Limb (tissue), 2 donors: Measurements from ENCODE around the gene IL9R.
"Not testable (repeated sequence)": the region's sequence is repeated elsewhere in the genome, so short reads cannot be mapped to it uniquely, and the experiment has no call there.

ENCODE experiments used
- DNase-seq, 2 donors: peaks; one replicate each; pipeline ENCODE4 v3.0.0-alpha.2; 2016; ENCODE audit errors: extremely low spot score in 2 of 2

The IL9R gene

GRCh38 chrX:155998116-155998515 lies 620 bp downstream of the IL9R start:
- no peak for DNase-seq

GRCh38 chrX:155998761-155999510 lies 1.4 kb downstream of the IL9R start:
- DNase-seq = no peak

- not testable (repeated sequence) for DNase-seq
Observed at GRCh38 chrX:155999751-156000150, 2.3 kb downstream of the IL9R start.

DNA sequence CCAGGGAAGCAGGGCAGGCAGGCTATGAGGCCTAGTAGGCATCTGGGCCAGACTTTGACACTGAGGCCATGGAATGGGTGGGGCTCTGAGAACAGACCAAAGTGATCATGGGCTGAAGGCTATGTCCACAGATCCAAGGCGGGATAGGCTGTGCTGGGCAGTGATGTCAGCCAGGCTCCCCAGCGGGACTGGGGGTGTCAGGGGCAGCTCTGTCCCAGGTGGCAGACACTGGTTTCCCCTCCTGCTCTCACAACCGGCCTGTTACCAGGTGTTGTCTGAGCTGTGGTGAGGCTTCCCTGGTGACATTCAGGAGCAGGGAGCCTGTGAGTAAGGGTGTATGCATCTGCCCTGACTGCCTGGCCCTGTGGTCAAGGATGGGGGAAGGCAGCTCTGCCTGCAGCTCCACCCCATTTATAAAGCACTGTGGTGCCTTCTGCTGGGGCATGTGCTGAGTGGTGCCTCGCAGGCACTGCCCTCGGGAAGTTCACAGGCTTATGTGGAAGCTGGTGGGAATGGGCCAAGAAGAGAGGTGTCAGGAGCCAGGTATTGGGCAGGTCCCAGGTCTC lies 2.9 kb downstream of the IL9R start:
- no peak for DNase-seq

GRCh38 chrX:156001001-156001666 lies 3.6 kb downstream of the IL9R start:
- DNase-seq = no peak

DNA sequence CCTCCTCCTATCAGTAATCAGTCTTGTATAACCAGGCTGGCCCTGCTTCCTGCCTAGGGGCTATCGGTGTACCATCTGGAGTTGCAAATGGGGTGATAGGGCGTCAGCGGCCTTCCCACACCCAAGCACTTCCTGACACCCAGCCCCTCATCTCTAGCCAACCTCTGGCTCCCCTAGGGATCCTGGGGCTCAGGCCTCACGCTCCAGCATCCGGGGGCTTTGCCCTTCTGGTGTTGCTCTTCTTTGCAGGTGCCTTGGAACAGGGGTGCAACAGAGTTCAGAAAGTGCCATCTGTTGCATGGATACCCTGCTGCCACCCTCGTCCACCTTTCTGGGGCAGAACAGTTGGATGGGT lies 4.1 kb downstream of the IL9R start:
- no peak for DNase-seq

DNA sequence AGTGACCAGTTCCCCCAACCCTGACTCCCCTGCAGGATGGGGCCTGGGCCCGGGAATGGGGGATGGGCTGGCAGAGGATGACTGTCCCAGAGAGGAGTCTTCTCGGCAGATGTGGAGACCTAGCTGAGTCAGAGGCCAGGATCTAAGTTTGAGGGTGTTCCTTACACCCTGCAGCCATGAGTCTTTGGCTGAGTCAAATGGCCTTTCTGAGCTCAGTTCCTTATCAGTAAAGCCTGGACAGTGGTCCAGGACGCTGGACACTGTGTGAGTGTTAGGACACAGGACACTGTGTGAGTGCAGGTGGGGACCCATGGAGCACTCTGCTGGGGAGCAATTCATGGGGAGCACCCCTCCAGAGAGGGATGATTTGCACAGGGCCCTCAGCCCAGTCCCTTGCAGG lies 5.0 kb downstream of the IL9R start:
- DNase-seq = no peak

GRCh38 chrX:156003486-156004185 lies 6.1 kb downstream of the IL9R start:
- no peak for DNase-seq

DNA sequence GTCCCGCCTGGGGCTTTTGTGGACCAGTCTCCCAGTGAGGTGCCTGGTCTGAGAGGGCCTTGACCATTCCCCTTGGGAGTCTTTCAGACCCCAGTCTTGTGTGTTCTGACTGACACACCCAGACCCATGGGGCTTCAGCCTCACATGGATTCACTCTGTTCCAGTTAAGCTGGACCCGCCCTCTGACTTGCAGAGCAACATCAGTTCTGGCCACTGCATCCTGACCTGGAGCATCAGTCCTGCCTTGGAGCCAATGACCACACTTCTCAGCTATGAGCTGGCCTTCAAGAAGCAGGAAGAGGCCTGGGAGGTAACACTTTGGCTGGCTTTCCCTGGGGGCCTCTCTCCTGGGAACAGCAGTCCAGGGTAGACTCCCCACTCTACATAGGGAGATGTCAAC lies 6.8 kb downstream of the IL9R start:
- DNase-seq = no peak

GRCh38 chrX:156004740-156005139 lies 7.2 kb downstream of the IL9R start:
- no peak for DNase-seq

DNA sequence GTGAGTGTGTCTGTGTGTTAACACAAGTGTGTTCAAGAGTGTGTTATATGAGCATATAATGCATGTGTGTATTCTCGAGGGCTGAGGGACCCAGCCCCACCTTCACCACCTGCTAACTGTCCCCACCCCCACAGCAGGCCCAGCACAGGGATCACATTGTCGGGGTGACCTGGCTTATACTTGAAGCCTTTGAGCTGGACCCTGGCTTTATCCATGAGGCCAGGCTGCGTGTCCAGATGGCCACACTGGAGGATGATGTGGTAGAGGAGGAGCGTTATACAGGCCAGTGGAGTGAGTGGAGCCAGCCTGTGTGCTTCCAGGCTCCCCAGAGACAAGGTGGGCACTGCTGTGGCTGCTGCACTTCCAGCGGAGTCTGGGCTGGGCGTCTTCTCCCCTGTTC lies 7.6 kb downstream of the IL9R start:
- DNase-seq = no peak

DNA sequence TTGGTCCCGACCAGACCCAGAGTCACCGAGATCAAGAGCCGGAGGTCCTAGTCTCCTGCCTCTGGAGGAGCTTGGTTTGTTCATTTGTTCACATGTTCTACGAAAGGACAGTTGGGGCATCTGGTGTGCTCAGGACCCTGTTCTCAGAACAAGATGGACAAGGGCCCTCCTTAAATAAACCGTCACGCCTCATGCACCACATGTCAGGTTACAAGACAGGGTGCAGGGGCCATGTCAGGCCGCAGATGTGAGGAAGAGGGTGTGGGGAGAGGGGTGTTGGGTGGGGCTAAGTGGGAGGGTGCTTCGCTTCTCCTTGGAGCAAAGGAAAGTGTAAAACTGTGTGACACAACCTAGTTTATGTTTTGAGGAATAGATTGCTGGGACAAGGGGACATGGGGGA lies 9.0 kb downstream of the IL9R start:
- not testable (repeated sequence) for DNase-seq

GRCh38 chrX:156008379-156008778 lies 10.9 kb downstream of the IL9R start:
- not testable (repeated sequence) for DNase-seq

DNA sequence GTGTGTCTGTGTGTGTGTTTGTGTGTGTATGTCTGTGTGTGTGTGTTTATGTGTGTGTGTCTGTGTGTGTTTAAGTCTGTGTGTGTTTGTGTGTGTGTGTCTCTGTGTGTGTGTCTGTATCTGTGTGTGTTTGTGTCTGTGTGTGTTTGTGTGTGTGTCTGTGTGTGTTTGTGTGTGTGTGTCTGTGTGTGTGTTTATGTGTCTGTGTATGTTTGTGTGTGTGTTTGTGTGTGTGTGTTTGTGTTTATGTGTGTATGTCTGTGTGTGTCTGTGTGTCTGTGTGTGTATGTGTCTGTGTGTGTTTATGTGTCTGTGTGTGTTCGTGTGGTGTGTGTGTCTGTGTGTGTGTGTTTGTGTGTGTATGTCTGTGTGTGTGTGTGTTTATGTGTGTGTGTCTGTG lies 11.4 kb downstream of the IL9R start:
- DNase-seq = no peak

- not testable (repeated sequence) for DNase-seq
Observed at GRCh38 chrX:156009691-156010090, 12.2 kb downstream of the IL9R start.

DNA sequence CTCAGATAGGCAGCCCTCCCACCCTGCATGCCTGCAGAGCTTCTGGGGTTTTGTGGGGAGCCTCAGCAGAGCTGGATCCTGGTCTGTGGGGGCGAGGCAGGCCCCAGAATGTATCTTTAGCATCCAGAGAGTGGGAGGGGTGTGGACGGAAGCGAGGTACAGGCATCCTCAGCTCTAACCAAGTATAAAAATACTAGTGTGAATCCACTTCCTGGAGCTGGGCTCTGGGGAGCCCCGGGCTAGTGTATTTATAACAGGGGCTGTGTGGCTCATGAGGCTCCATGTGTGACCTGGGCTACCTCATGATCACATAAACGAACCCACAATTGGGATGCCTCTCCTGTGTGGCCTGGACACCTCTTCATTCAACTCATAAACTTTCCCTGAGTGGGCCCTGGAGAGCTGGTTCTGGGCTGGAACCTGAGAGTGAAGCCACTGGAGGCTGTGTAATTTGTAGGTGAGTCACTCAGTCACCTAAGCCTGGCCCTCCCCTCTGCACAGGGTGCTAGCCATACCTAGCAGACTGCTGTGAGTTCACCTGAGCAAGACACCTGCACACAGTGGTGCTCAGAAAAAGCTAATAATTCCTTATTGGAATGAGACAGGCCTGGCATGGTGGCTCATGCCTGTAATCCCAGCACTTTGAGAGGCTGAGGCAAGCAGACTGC lies 15.9 kb downstream of the IL9R start:
- DNase-seq = not testable (repeated sequence)

GRCh38 chrX:156019846-156020245 lies 22.4 kb downstream of the IL9R start:
- peak in 1 of 2 donors; percentile 27 for DNase-seq

- not testable (repeated sequence) for DNase-seq
Observed at GRCh38 chrX:156023002-156023401, 25.5 kb downstream of the IL9R start.

DNA sequence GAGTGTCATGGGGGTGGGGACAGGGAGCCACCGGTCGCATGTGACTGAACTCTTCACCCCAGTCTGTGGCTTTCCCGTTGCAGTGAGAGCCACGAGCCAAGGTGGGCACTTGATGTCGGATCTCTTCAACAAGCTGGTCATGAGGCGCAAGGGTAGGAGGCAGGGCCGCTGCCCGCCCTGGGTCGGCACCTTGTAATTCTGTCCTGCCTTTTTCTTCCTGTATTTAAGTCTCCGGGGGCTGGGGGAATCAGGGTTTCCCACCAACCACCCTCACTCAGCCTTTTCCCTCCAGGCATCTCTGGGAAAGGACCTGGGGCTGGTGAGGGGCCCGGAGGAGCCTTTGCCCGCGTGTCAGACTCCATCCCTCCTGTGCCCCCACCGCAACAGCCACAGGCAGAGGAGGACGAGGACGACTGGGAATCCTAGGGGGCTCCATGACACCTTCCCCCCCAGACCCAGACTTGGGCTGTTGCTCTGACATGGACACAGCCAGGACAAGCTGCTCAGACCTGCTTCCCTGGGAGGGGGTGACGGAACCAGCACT lies 27.5 kb downstream of the IL9R start:
- DNase-seq = not testable (repeated sequence)

GRCh38 chrX:156028653-156029237 lies 31.2 kb downstream of the IL9R start:
- not testable (repeated sequence) for DNase-seq

DNA sequence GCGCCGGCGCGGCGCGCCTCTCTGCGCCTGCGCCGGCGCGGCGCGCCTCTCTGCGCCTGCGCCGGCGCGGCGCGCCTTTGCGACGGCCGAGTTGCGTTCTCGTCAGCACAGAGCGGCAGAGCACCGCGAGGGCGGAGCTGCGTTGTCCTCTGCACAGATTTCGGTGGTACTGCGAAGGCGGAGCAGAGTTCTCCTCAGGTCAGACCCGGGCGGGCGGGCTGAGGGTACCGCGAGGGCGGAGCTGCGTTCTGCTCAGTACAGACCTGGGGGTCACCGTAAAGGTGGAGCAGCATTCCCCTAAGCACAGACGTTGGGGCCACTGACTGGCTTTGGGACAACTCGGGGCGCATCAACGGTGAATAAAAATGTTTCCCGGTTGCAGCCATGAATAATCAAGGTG lies 31.8 kb downstream of the IL9R start:
- not testable (repeated sequence) for DNase-seq
